ENCODE data around the gene ZNF529. TPM values are rescaled to one million over a fixed set of nuclear protein-coding genes. Genes with fewer than 3 reads are reported as not detected.

Gene ZNF529
- total and polyA plus RNA-seq, 2 of the 13 experiments (the other 11 are each of a cell fraction or from before 2014, with no cell fraction given): 9.3 to 10.6 TPM

DNA sequence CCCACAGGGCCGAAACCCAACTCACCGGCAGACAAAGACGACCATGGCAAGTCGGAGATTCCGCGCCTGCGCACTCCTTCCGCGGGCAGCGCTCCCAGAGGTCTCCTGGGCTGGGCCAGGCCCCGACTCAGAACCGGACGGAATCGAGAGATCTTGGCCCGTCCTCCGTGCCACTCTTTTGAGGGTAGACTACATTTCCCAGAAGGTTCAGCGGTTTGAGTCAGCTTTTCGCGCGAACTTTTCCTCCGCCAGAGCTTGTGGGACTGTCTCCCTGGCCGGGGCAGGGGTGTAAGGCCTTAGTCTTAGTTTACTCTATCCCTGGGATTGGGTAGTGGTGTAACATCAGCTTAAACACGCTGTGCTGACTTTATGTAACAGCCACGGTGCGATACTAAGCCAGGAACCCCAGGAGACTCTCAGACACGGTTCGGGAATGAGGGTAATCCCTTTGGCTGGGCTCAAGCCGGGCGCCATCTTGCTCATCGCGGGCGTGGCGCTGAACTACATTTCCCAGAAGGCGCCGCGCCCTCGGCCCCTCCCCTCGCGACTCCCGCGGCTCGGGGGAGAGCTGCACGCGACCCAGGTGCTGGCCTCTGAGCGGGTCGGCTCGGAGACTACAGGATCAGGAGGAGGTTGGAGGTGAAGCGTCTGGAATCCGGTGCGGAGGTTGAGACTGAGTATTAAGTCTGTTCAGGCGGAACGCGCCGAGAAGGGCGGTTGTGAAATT lies 44.7 kb downstream of the ZNF529 start, which contains the start of gene ZNF260 (continued):
- TF ChIP-seq, protein P1, sequence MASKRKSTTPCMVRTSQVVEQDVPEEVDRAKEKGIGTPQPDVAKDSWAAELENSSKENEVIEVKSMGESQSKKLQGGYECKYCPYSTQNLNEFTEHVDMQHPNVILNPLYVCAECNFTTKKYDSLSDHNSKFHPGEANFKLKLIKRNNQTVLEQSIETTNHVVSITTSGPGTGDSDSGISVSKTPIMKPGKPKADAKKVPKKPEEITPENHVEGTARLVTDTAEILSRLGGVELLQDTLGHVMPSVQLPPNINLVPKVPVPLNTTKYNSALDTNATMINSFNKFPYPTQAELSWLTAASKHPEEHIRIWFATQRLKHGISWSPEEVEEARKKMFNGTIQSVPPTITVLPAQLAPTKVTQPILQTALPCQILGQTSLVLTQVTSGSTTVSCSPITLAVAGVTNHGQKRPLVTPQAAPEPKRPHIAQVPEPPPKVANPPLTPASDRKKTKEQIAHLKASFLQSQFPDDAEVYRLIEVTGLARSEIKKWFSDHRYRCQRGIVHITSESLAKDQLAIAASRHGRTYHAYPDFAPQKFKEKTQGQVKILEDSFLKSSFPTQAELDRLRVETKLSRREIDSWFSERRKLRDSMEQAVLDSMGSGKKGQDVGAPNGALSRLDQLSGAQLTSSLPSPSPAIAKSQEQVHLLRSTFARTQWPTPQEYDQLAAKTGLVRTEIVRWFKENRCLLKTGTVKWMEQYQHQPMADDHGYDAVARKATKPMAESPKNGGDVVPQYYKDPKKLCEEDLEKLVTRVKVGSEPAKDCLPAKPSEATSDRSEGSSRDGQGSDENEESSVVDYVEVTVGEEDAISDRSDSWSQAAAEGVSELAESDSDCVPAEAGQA (IDR thresholded peaks at IDR 0.05; ENCODE audit: low read depth): peak; percentile 72; the same call in 1 of the 2 replicates
- TF ChIP-seq, protein P1 (CRISPR knock-in tag; IDR thresholded peaks at IDR 0.05; ENCODE audit: borderline replicate concordance): no peak
- TF ChIP-seq NFKB2 (CRISPR knock-in tag; IDR thresholded peaks at IDR 0.05; ENCODE audit: borderline replicate concordance): peak; percentile 55; the same call in 1 of the 2 replicates
- TF ChIP-seq JUNB (CRISPR knock-in tag; IDR thresholded peaks at IDR 0.05; ENCODE audit: borderline replicate concordance): no peak
- TF ChIP-seq MBNL3 (CRISPR knock-in tag; conservative IDR thresholded peaks at IDR 0.05): no peak
- TF ChIP-seq, protein P2, sequence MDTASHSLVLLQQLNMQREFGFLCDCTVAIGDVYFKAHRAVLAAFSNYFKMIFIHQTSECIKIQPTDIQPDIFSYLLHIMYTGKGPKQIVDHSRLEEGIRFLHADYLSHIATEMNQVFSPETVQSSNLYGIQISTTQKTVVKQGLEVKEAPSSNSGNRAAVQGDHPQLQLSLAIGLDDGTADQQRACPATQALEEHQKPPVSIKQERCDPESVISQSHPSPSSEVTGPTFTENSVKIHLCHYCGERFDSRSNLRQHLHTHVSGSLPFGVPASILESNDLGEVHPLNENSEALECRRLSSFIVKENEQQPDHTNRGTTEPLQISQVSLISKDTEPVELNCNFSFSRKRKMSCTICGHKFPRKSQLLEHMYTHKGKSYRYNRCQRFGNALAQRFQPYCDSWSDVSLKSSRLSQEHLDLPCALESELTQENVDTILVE (CRISPR knock-in tag; IDR thresholded peaks at IDR 0.05): no peak
- no peak for TF ChIP-seq ZNF431 (CRISPR knock-in tag; IDR thresholded peaks at IDR 0.05; ENCODE audit: borderline replicate concordance, low read depth)
- no peak for TF ChIP-seq ZFP41 (CRISPR knock-in tag; IDR thresholded peaks at IDR 0.05; ENCODE audit: borderline replicate concordance)
- no peak; the same call in 1 of the 2 replicates for TF ChIP-seq HNF4A (CRISPR knock-in tag; IDR thresholded peaks at IDR 0.05)
- no peak for TF ChIP-seq TP53 (CRISPR knock-in tag; conservative IDR thresholded peaks at IDR 0.05)
- 0 out of 2 replicates have a peak, but pooled peaks have one; percentile 24 for TF ChIP-seq ZNF570 (CRISPR knock-in tag; IDR thresholded peaks at IDR 0.05; ENCODE audit: borderline replicate concordance)
- TF ChIP-seq RELA (CRISPR knock-in tag; IDR thresholded peaks at IDR 0.05): no peak
- no peak for TF ChIP-seq CBFB (CRISPR knock-in tag; IDR thresholded peaks at IDR 0.05)
- TF ChIP-seq, protein P3, sequence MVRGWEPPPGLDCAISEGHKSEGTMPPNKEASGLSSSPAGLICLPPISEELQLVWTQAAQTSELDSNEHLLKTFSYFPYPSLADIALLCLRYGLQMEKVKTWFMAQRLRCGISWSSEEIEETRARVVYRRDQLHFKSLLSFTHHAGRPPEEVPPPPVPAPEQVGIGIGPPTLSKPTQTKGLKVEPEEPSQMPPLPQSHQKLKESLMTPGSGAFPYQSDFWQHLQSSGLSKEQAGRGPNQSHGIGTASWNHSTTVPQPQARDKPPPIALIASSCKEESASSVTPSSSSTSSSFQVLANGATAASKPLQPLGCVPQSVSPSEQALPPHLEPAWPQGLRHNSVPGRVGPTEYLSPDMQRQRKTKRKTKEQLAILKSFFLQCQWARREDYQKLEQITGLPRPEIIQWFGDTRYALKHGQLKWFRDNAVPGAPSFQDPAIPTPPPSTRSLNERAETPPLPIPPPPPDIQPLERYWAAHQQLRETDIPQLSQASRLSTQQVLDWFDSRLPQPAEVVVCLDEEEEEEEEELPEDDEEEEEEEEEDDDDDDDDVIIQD (CRISPR knock-in tag; IDR thresholded peaks at IDR 0.05; ENCODE audit: low read depth): peak; percentile 50; the same call in 1 of the 2 replicates
- TF ChIP-seq, protein P4, sequence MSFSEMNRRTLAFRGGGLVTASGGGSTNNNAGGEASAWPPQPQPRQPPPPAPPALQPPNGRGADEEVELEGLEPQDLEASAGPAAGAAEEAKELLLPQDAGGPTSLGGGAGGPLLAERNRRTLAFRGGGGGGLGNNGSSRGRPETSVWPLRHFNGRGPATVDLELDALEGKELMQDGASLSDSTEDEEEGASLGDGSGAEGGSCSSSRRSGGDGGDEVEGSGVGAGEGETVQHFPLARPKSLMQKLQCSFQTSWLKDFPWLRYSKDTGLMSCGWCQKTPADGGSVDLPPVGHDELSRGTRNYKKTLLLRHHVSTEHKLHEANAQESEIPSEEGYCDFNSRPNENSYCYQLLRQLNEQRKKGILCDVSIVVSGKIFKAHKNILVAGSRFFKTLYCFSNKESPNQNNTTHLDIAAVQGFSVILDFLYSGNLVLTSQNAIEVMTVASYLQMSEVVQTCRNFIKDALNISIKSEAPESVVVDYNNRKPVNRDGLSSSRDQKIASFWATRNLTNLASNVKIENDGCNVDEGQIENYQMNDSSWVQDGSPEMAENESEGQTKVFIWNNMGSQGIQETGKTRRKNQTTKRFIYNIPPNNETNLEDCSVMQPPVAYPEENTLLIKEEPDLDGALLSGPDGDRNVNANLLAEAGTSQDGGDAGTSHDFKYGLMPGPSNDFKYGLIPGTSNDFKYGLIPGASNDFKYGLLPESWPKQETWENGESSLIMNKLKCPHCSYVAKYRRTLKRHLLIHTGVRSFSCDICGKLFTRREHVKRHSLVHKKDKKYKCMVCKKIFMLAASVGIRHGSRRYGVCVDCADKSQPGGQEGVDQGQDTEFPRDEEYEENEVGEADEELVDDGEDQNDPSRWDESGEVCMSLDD (CRISPR knock-in tag; IDR thresholded peaks at IDR 0.05; ENCODE audit: borderline replicate concordance): no peak
- no peak; the same call in 1 of the 2 replicates for TF ChIP-seq ZNF337 (CRISPR knock-in tag; IDR thresholded peaks at IDR 0.05; ENCODE audit: borderline replicate concordance, low read depth)
- TF ChIP-seq SIN3A (IDR thresholded peaks at IDR 0.05; ENCODE audit: borderline replicate concordance, low read depth, low read length): peak; percentile 86; the same call in 1 of the 2 replicates

Data from HepG2 (cell line).